ENCODE data around the gene RAB11FIP3.

The RAB11FIP3 gene

GRCh38 chr16:424033-424622 is 1.3 kb upstream of the RAB11FIP3 start:
- DNase-seq (ENCODE audit: low read depth): peak; percentile 99

- no peak for DNase-seq (ENCODE audit: low read depth)
These were observed 797 bp upstream of the RAB11FIP3 start for GRCh38 chr16:424623-425081.

GRCh38 chr16:425740-426114 is 278 bp downstream of the RAB11FIP3 start:
- DNase-seq (ENCODE audit: low read depth): no peak

DNA sequence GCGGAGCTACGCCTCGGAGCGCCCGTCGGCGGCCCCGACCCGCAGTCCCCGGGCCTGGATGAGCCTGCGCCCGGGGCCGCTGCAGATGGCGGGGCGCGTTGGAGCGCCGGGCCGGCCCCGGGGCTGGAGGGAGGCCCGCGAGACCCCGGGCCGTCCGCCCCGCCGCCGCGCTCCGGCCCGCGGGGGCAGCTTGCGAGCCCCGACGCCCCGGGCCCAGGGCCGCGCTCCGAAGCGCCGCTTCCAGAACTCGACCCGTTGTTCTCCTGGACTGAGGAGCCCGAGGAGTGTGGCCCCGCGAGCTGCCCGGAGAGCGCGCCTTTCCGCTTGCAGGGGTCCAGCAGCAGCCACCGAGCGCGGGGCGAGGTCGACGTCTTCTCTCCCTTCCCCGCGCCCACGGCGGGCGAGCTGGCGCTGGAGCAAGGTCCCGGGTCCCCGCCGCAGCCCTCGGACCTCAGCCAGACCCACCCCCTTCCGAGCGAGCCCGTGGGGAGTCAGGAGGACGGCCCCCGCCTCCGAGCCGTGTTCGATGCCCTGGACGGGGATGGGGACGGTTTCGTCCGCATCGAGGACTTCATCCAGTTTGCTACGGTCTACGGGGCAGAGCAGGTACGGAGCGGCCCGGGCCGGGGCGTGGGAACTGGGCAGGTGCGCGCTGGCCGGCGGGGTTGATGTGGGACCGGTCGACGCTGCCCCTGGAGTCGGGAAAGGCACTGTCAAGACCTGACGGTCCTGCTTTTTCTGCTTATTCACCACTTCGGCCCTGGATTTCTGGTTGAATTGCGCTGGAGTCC is 861 bp downstream of the RAB11FIP3 start:
- no peak for DNase-seq (ENCODE audit: low read depth)

- DNase-seq (ENCODE audit: low read depth): no peak
These were observed 1.4 kb downstream of the RAB11FIP3 start for GRCh38 chr16:426906-427249.

GRCh38 chr16:427250-427649 is 1.8 kb downstream of the RAB11FIP3 start:
- DNase-seq (ENCODE audit: low read depth): no peak

- no peak for DNase-seq (ENCODE audit: low read depth)
These were observed 5.5 kb downstream of the RAB11FIP3 start for GRCh38 chr16:430904-431303.

DNA sequence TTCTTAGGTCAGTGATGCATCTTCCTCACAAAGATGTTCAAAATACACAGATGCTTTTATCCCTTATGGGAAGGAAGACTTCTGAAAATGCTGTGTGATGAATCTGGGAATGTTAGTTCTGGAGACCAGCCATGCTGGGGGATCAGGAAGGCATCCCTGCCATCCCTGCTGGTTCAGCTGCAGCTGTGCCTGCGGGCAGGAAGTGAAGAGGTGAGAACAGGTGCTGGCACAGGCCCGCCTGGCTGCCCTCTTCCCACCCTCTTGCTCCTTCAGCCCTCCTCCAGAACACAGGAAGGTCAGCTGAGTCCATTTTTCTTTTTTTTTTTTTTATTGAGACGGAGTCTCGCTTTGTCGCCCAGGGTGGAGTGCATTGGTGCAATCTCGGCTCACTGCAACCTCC is 15.2 kb downstream of the RAB11FIP3 start:
- DNase-seq (ENCODE audit: low read depth): no peak

DNA sequence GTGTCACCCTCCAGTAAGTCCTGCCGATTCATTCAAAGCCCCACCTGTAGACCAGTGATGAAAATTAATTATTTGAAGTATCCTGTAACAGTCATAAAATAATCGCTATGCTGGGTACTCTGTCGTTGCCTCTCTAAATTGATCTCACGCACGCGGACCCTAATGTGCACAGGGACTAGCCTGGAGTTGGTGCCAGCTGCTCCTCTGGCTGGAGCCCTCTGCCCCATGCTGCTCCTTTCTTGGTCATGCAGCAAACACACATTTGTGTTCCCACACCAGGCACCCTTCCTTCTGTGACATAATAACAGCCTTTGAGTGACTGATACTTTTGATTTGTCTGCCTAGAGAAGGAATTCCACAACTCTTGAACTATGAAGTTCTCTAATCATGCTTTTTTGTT is 16.0 kb downstream of the RAB11FIP3 start:
- DNase-seq (ENCODE audit: low read depth): no peak

DNA sequence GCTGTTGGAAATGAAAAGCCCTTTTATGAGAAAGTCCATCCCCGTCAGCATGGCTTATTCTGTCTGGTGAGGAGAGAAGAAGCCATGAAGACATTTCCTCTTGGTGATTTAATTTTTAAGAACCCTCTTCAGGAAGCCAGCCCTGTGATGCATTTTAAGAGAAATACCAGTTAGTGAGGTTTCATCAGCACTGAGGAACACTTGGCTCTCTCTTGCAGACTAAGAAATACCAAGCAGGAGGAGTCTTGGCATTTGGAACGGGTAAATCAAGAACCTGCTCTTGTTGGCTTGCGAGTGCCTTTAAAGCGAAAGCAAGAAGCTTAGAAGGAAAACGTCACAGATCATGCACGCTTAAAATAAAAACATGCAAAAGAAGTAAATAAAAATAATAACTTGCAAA is 17.5 kb downstream of the RAB11FIP3 start:
- no peak for DNase-seq (ENCODE audit: low read depth)

DNA sequence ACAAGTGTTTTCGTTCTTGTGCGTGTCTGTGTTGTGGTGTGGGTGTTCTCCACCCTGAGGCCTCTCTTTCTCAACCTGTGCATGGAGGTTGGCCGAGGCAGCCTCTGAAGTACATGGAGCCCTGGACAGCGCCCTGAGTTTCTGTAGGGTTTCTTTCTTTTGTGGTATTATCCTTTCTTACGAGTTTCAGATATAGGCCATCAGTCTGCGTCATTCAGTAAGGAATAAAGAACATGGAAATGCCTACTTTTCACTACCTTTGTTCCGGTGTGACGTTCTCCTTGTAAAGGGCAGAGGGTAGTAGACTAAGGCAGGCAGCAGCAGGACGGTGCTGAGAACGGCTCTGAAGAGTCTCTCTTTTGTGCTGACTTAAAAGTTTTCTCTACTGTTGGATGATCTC is 18.6 kb downstream of the RAB11FIP3 start:
- no peak for DNase-seq (ENCODE audit: low read depth)

- DNase-seq (ENCODE audit: low read depth): no peak
These were observed 20.1 kb downstream of the RAB11FIP3 start for GRCh38 chr16:445566-445965.

DNA sequence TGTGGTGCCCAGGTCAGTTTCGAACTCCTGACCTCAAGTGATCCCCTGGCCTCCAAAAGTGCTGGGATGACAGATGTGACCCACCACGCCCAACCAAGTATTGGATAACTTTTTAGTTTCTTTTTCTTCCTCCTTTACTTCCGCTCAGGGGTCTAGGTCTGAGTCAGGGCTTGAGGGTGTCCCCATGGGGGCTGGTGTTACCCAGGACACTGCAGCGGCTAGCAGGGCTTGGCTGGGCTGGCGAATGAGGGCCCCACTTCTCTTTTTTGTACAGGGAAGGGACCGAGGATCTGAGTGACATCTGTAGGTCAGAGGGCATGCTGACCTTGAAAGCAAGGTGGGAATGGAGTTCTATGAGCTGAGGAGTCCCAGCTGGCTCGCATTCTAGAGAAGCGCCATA is 24.9 kb downstream of the RAB11FIP3 start:
- DNase-seq (ENCODE audit: low read depth): no peak

GRCh38 chr16:450785-451512 is 25.5 kb downstream of the RAB11FIP3 start:
- DNase-seq (ENCODE audit: low read depth): peak; percentile 33

DNA sequence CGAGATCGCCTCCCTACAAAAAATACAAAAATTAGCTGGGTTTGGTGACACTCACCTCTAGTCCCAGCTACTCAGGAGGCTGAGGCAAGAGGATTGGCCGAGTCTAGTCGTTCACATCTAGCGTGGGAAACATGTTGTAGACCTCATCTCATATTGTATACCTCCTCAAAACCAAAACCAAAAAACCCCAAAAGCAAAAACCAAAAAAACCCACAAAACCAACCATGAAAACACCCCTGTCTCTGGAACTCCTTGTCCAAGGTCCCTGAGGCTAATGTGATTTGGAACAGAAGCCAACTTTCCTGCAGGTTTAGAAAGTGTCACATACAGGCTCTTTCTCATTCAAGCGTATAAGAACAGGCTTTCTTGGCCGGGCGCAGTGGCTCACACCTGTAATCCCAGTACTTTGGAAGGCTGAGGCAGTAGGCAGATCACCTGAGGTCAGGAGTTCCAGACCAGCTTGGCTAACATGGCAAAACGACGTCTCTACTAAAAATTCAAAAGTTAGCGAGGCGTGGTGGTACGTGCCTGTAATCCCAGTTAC is 29.0 kb downstream of the RAB11FIP3 start:
- DNase-seq (ENCODE audit: low read depth): no peak

GRCh38 chr16:455453-455852 is 30.0 kb downstream of the RAB11FIP3 start:
- no peak for DNase-seq (ENCODE audit: low read depth)

DNA sequence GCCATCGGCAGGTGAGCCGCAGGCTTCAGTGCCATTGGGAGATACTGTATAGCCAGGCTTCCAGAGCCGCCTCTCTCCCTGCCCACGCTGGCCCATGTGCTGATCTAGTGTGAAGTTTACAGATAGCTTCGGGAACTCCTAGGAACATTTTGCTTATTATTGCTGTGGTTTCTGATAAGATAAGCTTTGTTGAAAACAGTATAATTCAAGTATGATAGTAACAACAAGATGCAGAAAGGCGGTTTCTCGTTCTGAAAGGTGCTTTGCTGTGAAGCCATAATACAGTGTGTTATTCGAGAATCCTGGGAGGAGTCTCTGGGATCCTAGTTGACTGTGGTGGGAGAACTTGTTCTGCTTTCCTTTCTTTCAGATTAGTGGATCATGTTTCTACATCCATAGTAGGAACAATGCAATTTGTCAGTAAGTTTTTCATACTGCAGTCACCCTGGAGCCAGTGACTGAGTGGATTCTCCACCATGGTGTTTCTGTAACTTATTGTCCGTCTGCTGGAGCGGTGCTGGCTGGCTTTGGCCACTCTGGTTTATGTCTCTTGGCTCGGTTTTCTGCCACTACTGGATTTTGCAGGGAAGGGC is 31.5 kb downstream of the RAB11FIP3 start:
- peak; percentile 97 for DNase-seq (ENCODE audit: low read depth)

GRCh38 chr16:457732-458400 is 32.4 kb downstream of the RAB11FIP3 start:
- peak; percentile 84 for DNase-seq (ENCODE audit: low read depth)

GRCh38 chr16:459761-460160 is 34.3 kb downstream of the RAB11FIP3 start:
- DNase-seq (ENCODE audit: low read depth): no peak

DNA sequence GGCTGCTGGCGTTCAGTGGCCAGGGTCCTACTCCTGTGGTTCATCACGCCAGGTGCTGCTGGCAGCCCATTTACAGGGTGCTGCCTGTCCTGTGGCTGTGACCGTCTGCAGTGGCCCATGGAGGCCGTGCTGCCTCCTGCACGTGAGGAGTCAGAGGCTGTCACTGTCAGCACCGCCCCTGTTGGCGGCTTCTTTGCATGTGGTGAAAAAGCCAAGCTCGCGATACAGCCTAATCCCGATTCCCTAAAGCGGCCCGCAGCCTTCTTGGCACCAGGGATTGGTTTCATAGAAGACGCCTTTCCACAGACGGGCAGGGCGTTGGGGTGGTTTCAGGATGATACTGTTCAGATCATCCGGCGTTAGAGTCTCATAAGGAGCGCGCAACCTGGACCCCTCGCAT is 35.3 kb downstream of the RAB11FIP3 start:
- no peak for DNase-seq (ENCODE audit: low read depth)

- no peak for DNase-seq (ENCODE audit: low read depth)
These were observed 37.6 kb downstream of the RAB11FIP3 start for GRCh38 chr16:463071-463470.

- DNase-seq (ENCODE audit: low read depth): no peak
These were observed 41.2 kb downstream of the RAB11FIP3 start for GRCh38 chr16:466651-467050.
